ENCODE measurements around the gene EDNRB. TPM values are rescaled to one million over a fixed set of nuclear protein-coding genes. Genes with fewer than 3 reads are reported as not detected.
A peak's percentile ranks its signal among the peaks of the same experiment; 100 is the strongest.

The EDNRB gene
- total RNA-seq, 4 donors from 2014 or later = 16.2 to 56.4 (median 51.9) TPM

GRCh38 chr13:77866971-77867370, 51.7 kb downstream of the EDNRB start:
- no peak for DNase-seq (ENCODE audit: extremely low spot score)
- no peak for TF ChIP-seq CTCF (IDR thresholded peaks at IDR 0.05)
- TF ChIP-seq POLR2A (IDR thresholded peaks at IDR 0.05; ENCODE audit: low read depth) = no peak
- no peak for TF ChIP-seq EP300 (IDR thresholded peaks at IDR 0.05)
- no peak for TF ChIP-seq POLR2AphosphoS5 (IDR thresholded peaks at IDR 0.05)
- H3K4me3 ChIP-seq = no peak overlapping the region
- no peaks in the 10 kb centered on the region for H3K4me1 ChIP-seq
- intact Hi-C loops (cut with DNase I) = no loop called here
- H3K27me3 ChIP-seq = no peaks in the 10 kb centered on the region
- no peaks in the 10 kb centered on the region for H3K36me3 ChIP-seq
- H3K27ac ChIP-seq (replicated peaks in 1 of 4) = no peak overlapping the region
- no peaks in the 10 kb centered on the region for H3K9me3 ChIP-seq

GRCh38 chr13:77865622-77866021, 53.0 kb downstream of the EDNRB start:
- Histone ChIP-seq H3K27ac (replicated peaks in 1 of 4) (no peak overlapping the region), H3K4me3 (no peak overlapping the region), H3K36me3 (no peaks in the 10 kb centered on the region), H3K4me1 (peaks cover 0 to 4% (median 2%) of the 10 kb centered on the region in 4 donors), H3K9me3 (no peaks in the 10 kb centered on the region), H3K27me3 (no peaks in the 10 kb centered on the region)
- DNase-seq (ENCODE audit: extremely low spot score) = no peak
- WGBS = 90% methylated on average over 3 of the region's 3 CpGs
- TF ChIP-seq CTCF (IDR thresholded peaks at IDR 0.05) (no peak), EP300 (IDR thresholded peaks at IDR 0.05) (no peak), POLR2AphosphoS5 (IDR thresholded peaks at IDR 0.05) (no peak), POLR2A (IDR thresholded peaks at IDR 0.05; ENCODE audit: low read depth) (no peak)
- intact Hi-C loops (cut with DNase I) = no loop called here

- TF ChIP-seq POLR2AphosphoS5 (IDR thresholded peaks at IDR 0.05) (no peak), POLR2A (IDR thresholded peaks at IDR 0.05; ENCODE audit: low read depth) (no peak), EP300 (IDR thresholded peaks at IDR 0.05) (no peak), CTCF (IDR thresholded peaks at IDR 0.05) (no peak)
- 57% methylated on average over 3 of the region's 3 CpGs for WGBS
These were observed 55.5 kb downstream of the EDNRB start for GRCh38 chr13:77863144-77863543.

GRCh38 chr13:77861741-77862140, 56.9 kb downstream of the EDNRB start:
- Histone ChIP-seq H3K27ac (replicated peaks in 1 of 4) (no peak overlapping the region), H3K4me3 (no peak overlapping the region), H3K4me1 (peaks cover 0 to 7% (median 2%) of the 10 kb centered on the region in 4 donors), H3K27me3 (no peaks in the 10 kb centered on the region), H3K36me3 (no peaks in the 10 kb centered on the region), H3K9me3 (no peaks in the 10 kb centered on the region)
- 62% methylated on average over 3 of the region's 3 CpGs for WGBS
- TF ChIP-seq EP300 (IDR thresholded peaks at IDR 0.05) = no peak
- no peak for TF ChIP-seq POLR2AphosphoS5 (IDR thresholded peaks at IDR 0.05)
- TF ChIP-seq POLR2A (IDR thresholded peaks at IDR 0.05; ENCODE audit: low read depth) = no peak
- no peak for TF ChIP-seq CTCF (IDR thresholded peaks at IDR 0.05)
- DNase-seq (ENCODE audit: extremely low spot score) = no peak
- intact Hi-C loops (cut with DNase I) = no loop called here

More at GRCh38 chr13:77863144-77863543, 55.5 kb downstream of the EDNRB start:
- intact Hi-C loops (cut with DNase I) = no loop called here
- Histone ChIP-seq H3K4me1 (peaks cover 0 to 7% (median 2%) of the 10 kb centered on the region in 4 donors), H3K36me3 (no peaks in the 10 kb centered on the region), H3K27me3 (no peaks in the 10 kb centered on the region), H3K9me3 (no peaks in the 10 kb centered on the region), H3K4me3 (no peak overlapping the region), H3K27ac (replicated peaks in 1 of 4) (no peak overlapping the region)
- no peak for DNase-seq (ENCODE audit: extremely low spot score)

GRCh38 chr13:77860507-77860981, 58.1 kb downstream of the EDNRB start:
- Histone ChIP-seq H3K27me3 (no peaks in the 10 kb centered on the region), H3K4me1 (peaks cover 0 to 7% (median 2%) of the 10 kb centered on the region in 4 donors), H3K27ac (replicated peaks in 1 of 4) (peak overlapping the region in 3 of 4 donors; percentile 45 to 62 (median 57)), H3K9me3 (no peaks in the 10 kb centered on the region), H3K4me3 (no peak overlapping the region), H3K36me3 (no peaks in the 10 kb centered on the region)
- WGBS = 41% methylated on average over 1 of the region's 1 CpG
- intact Hi-C loops (cut with DNase I) = no loop called here
- no peak for DNase-seq (ENCODE audit: extremely low spot score)
- no peak for TF ChIP-seq POLR2A (IDR thresholded peaks at IDR 0.05; ENCODE audit: low read depth)
- peak in 1 of 2 donors; percentile 40 for TF ChIP-seq POLR2AphosphoS5 (IDR thresholded peaks at IDR 0.05)
- no peak for TF ChIP-seq EP300 (IDR thresholded peaks at IDR 0.05)

Data from esophagus muscularis mucosa (tissue), 4 donors.